ENCODE measurements around the gene FOXO6. TPM values are rescaled to one million over a fixed set of nuclear protein-coding genes. Genes with fewer than 3 reads are reported as not detected.

Gene FOXO6
- total and polyA plus RNA-seq, 9 of the 15 experiments (the other 6 are each of a cell fraction or from before 2014, with no cell fraction given): 0.04 to 0.31 (median 0.12) TPM; not detected in 5

DNA sequence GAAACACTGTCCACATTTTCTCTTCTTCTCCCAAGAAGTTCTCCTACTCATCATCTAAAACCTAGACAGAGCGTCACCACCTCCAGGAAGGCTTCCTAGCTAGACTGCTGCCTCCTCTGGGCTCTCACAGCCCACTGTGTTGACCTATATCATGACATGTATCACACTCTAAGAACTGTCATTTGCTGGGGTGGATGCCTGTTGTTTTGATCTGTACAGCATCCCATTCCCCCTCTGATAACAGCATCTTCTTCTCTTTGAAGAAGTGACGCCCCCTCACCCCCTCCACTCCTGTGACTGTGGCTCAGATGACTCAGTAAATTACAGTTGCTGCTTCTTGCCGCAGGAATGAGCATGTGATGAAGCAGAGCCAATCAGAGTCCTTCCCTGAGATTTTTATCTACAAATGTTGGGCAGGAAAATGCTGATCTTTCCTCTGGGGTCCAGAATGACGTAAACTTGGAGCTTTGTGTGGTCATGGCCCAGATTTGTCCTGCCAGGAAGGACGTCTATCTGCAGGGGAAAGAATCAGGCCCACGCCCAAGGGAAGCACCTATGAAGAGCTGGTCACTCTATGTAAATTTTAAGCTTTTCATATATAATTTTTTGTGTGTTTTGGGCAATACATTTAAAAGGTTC lies 28.0 kb upstream of the FOXO6 start (continued):
- TF ChIP-seq, protein P1, sequence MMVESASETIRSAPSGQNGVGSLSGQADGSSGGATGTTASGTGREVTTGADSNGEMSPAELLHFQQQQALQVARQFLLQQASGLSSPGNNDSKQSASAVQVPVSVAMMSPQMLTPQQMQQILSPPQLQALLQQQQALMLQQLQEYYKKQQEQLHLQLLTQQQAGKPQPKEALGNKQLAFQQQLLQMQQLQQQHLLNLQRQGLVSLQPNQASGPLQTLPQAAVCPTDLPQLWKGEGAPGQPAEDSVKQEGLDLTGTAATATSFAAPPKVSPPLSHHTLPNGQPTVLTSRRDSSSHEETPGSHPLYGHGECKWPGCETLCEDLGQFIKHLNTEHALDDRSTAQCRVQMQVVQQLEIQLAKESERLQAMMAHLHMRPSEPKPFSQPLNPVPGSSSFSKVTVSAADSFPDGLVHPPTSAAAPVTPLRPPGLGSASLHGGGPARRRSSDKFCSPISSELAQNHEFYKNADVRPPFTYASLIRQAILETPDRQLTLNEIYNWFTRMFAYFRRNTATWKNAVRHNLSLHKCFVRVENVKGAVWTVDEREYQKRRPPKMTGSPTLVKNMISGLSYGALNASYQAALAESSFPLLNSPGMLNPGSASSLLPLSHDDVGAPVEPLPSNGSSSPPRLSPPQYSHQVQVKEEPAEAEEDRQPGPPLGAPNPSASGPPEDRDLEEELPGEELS (CRISPR knock-in tag; IDR thresholded peaks at IDR 0.05; ENCODE audit: borderline replicate concordance): no peak
- no peak for TF ChIP-seq ZNF780A (CRISPR knock-in tag; IDR thresholded peaks at IDR 0.05)
- no peak for TF ChIP-seq POLR2AphosphoS5 (IDR thresholded peaks at IDR 0.05; ENCODE audit: control insufficient read depth, insufficient read depth, low read depth, low read length)
- TF ChIP-seq TCFL5 (CRISPR knock-in tag; conservative IDR thresholded peaks at IDR 0.05): no peak
- no peak for TF ChIP-seq RBM15 (IDR thresholded peaks at IDR 0.05; ENCODE audit: insufficient read depth, low read length)
- TF ChIP-seq SIN3B (IDR thresholded peaks at IDR 0.05; ENCODE audit: low read depth): no peak
- TF ChIP-seq ZNF57 (CRISPR knock-in tag; IDR thresholded peaks at IDR 0.05): no peak
- TF ChIP-seq KAT2B (IDR thresholded peaks at IDR 0.05; ENCODE audit: low read depth, low read length): no peak
- peak; percentile 74 for TF ChIP-seq EP300 (IDR thresholded peaks at IDR 0.05; ENCODE audit: low read length)
- TF ChIP-seq ZBED1 (IDR thresholded peaks at IDR 0.05): no peak
- TF ChIP-seq, protein P2, sequence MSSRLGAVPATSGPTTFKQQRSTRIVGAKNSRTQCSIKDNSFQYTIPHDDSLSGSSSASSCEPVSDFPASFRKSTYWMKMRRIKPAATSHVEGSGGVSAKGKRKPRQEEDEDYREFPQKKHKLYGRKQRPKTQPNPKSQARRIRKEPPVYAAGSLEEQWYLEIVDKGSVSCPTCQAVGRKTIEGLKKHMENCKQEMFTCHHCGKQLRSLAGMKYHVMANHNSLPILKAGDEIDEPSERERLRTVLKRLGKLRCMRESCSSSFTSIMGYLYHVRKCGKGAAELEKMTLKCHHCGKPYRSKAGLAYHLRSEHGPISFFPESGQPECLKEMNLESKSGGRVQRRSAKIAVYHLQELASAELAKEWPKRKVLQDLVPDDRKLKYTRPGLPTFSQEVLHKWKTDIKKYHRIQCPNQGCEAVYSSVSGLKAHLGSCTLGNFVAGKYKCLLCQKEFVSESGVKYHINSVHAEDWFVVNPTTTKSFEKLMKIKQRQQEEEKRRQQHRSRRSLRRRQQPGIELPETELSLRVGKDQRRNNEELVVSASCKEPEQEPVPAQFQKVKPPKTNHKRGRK (tag; IDR thresholded peaks at IDR 0.05): no peak
- TF ChIP-seq NFIC (IDR thresholded peaks at IDR 0.05): no peak
- TF ChIP-seq MCM2 (IDR thresholded peaks at IDR 0.05; ENCODE audit: low read depth): no peak
- TF ChIP-seq JUN (IDR thresholded peaks at IDR 0.05; ENCODE audit: borderline replicate concordance, low read depth, low read length): peak; percentile 63
- no peak for TF ChIP-seq JUN (CRISPR knock-in tag; IDR thresholded peaks at IDR 0.05; ENCODE audit: borderline replicate concordance)

Measured in K562 (cell line).